Caco-2 (cell line): ENCODE results near the gene EIF1B. TPM values are rescaled to one million over a fixed set of nuclear protein-coding genes. Genes with fewer than 3 reads are reported as not detected.

ENCODE experiments used
- BruUV-seq: library from RNA; stranded (reverse); fragments of 400-500 nt; replicated peaks from 2 replicates; lab custom pipeline; 2021; lab: Mats Ljungman, UMichigan
- CTCF ChIA-PET: fragments of 300-600 bp; sonication (Branson Sonifier 250); formaldehyde crosslinking; loops from one replicate; lab custom pipeline; 2022; ENCODE audit warnings: antibody characterized with exemption; lab: Charles Lee
- POLR2A ChIA-PET: fragments of 300-600 bp; sonication (Branson Sonifier 250); formaldehyde crosslinking; loops from one replicate; lab custom pipeline; 2022; ENCODE audit warnings: antibody characterized with exemption; lab: Charles Lee
- DNase-seq, 2 experiments: peaks; one replicate each; pipeline versions ENCODE4 v3.0.0 to v3.0.0-alpha.2; 2020 to 2022
- H3K27me3 ChIP-seq: replicated peaks from 2 replicates; pipeline ENCODE4 v1.6.0; 2011; ENCODE audit warnings: low read length; ENCODE audit not compliant: control insufficient read depth, insufficient read depth
- H3K36me3 ChIP-seq: 2 replicates; pipeline ENCODE4 v1.5.1; 2011; ENCODE audit warnings: low read length; ENCODE audit not compliant: control insufficient read depth, insufficient read depth
- H3K4me1 ChIP-seq: fragments of 250-450 bp; sonication (Bioruptor Pico); 2 replicates; pipeline ENCODE4 v1.5.1; 2020; ENCODE audit warnings: mild to moderate bottlenecking
- H3K4me3 ChIP-seq: 2 replicates; pipeline ENCODE4 v1.5.1; 2011; ENCODE audit warnings: low read depth, mild to moderate bottlenecking, control low read depth, low read length
- H3K9me3 ChIP-seq: fragments of 250-450 bp; sonication (Bioruptor Pico); 2 replicates; pipeline ENCODE4 v1.5.1; 2020; ENCODE audit warnings: mild to moderate bottlenecking, moderate library complexity
- H3K27ac Mint-ChIP-seq: one replicate; pipeline ENCODE4 v1.8.0; 2022; ENCODE audit warnings: mixed read lengths; ENCODE audit not compliant: unreplicated experiment
- H3K27me3 Mint-ChIP-seq: one replicate; pipeline ENCODE4 v1.8.0; 2022; ENCODE audit warnings: mixed read lengths; ENCODE audit not compliant: insufficient read depth, unreplicated experiment
- H3K36me3 Mint-ChIP-seq: one replicate; pipeline ENCODE4 v1.8.0; 2022; ENCODE audit warnings: mild to moderate bottlenecking, mixed read lengths; ENCODE audit not compliant: insufficient read depth, unreplicated experiment
- H3K4me1 Mint-ChIP-seq: one replicate; pipeline ENCODE4 v1.8.0; 2022; ENCODE audit warnings: low read depth, mixed read lengths; ENCODE audit not compliant: unreplicated experiment
- H3K4me3 Mint-ChIP-seq: one replicate; pipeline ENCODE4 v1.8.0; 2022; ENCODE audit warnings: mild to moderate bottlenecking, moderate library complexity, mixed read lengths; ENCODE audit not compliant: unreplicated experiment
- H3K9me3 Mint-ChIP-seq: one replicate; pipeline ENCODE4 v1.8.0; 2022; ENCODE audit warnings: mixed read lengths; ENCODE audit not compliant: unreplicated experiment
- CTCF ChIP-seq, 2 experiments: fragments of 200-600 bp in 1 of 2; IDR thresholded peaks; 1 replicate in 1 of 2; 2 replicates in 1 of 2; pipeline versions ENCODE4 v1.5.1 to v1.8.0; 2011 to 2022; ENCODE audit warnings: antibody characterized with exemption in 1 of 2, control low read depth in 1 of 2, inconsistent platforms in 1 of 2, low read depth in 1 of 2, low read length in 1 of 2, mild to moderate bottlenecking in 1 of 2, moderate library complexity in 1 of 2; ENCODE audit not compliant: insufficient read depth in 1 of 2, severe bottlenecking in 1 of 2, unreplicated experiment in 1 of 2
- intact Hi-C: fragments of 100-400 bp; cut with micrococcal nuclease; formaldehyde crosslinking; loops from one replicate; pipeline ENCODE4 v1.10.0; 2022; ENCODE audit not compliant: unreplicated experiment
- total RNA-seq: library from RNA; stranded (reverse); gene quantifications from 2 replicates; pipeline ENCODE4 v1.2.3, GENCODE V29; 2022

EIF1B gene
- total RNA-seq, 1 experiment from 2014 or later: 45.8 TPM

GRCh38 chr3:40340541-40341170, 31.1 kb downstream of the EIF1B start:
- H3K36me3 Mint-ChIP-seq: no peaks in the 10 kb centered on the region
- ChIA-PET CTCF (no interaction called here), POLR2A (no interaction called here)
- no peak for DNase-seq
- Histone ChIP-seq H3K4me3 (no peak overlapping the region), H3K36me3 (no peaks in the 10 kb centered on the region), H3K9me3 (no peaks in the 10 kb centered on the region), H3K27me3 (no peaks in the 10 kb centered on the region), H3K4me1 (no peaks in the 10 kb centered on the region)
- no peak for TF ChIP-seq CTCF (IDR thresholded peaks at IDR 0.05; ENCODE audit: insufficient read depth in 1 of 2, low read depth in 1 of 2, low read length in 1 of 2, severe bottlenecking in 1 of 2, unreplicated experiment in 1 of 2)
- no peak overlapping the region for H3K4me3 Mint-ChIP-seq
- BruUV-seq: no TSS peak
- H3K4me1 Mint-ChIP-seq: no peaks in the 10 kb centered on the region
- intact Hi-C loops: no loop called here
- H3K27me3 Mint-ChIP-seq: no peaks in the 10 kb centered on the region
- H3K27ac Mint-ChIP-seq: no peak overlapping the region
- no peaks in the 10 kb centered on the region for H3K9me3 Mint-ChIP-seq

GRCh38 chr3:40341671-40342070, 32.2 kb downstream of the EIF1B start:
- intact Hi-C loops: no loop called here

GRCh38 chr3:40350529-40350928, 41.0 kb downstream of the EIF1B start:
- POLR2A ChIA-PET: no interaction called here
- BruUV-seq: no TSS peak
- H3K9me3 Mint-ChIP-seq: no peaks in the 10 kb centered on the region

More at GRCh38 chr3:40341671-40342070, 32.2 kb downstream of the EIF1B start:
- H3K27me3 Mint-ChIP-seq: no peaks in the 10 kb centered on the region
- BruUV-seq: no TSS peak
- no peak overlapping the region for H3K4me3 Mint-ChIP-seq
- H3K9me3 ChIP-seq: no peaks in the 10 kb centered on the region
- no peak overlapping the region for H3K4me3 ChIP-seq
- DNase-seq: no peak
- CTCF ChIA-PET: no interaction called here
- H3K27ac Mint-ChIP-seq: no peak overlapping the region
- no peaks in the 10 kb centered on the region for H3K36me3 Mint-ChIP-seq
- H3K36me3 ChIP-seq: no peaks in the 10 kb centered on the region
- no peaks in the 10 kb centered on the region for H3K9me3 Mint-ChIP-seq
- TF ChIP-seq CTCF (IDR thresholded peaks at IDR 0.05; ENCODE audit: insufficient read depth in 1 of 2, low read depth in 1 of 2, low read length in 1 of 2, severe bottlenecking in 1 of 2, unreplicated experiment in 1 of 2): no peak
- no peaks in the 10 kb centered on the region for H3K27me3 ChIP-seq
- POLR2A ChIA-PET: no interaction called here
- H3K4me1 ChIP-seq: no peaks in the 10 kb centered on the region
- no peaks in the 10 kb centered on the region for H3K4me1 Mint-ChIP-seq

More at GRCh38 chr3:40350529-40350928, 41.0 kb downstream of the EIF1B start:
- TF ChIP-seq CTCF (IDR thresholded peaks at IDR 0.05; ENCODE audit: insufficient read depth in 1 of 2, low read depth in 1 of 2, low read length in 1 of 2, severe bottlenecking in 1 of 2, unreplicated experiment in 1 of 2): no peak
- H3K27me3 Mint-ChIP-seq: peaks cover 5% of the 10 kb centered on the region
- no peak overlapping the region for H3K4me3 Mint-ChIP-seq
- Histone ChIP-seq H3K9me3 (no peaks in the 10 kb centered on the region), H3K27me3 (no peaks in the 10 kb centered on the region), H3K4me1 (no peaks in the 10 kb centered on the region; the same call in 1 of the 2 replicates), H3K4me3 (no peak overlapping the region), H3K36me3 (no peaks in the 10 kb centered on the region)
- H3K4me1 Mint-ChIP-seq: no peaks in the 10 kb centered on the region
- no peak overlapping the region for H3K27ac Mint-ChIP-seq
- CTCF ChIA-PET: no interaction called here
- intact Hi-C loops: no loop called here
- no peaks in the 10 kb centered on the region for H3K36me3 Mint-ChIP-seq
- no peak for DNase-seq
